Aorta (tissue), 5 donors: ENCODE results near the gene ESRRA. TPM values are rescaled to one million over a fixed set of nuclear protein-coding genes. Genes with fewer than 3 reads are reported as not detected.

Source experiments
- ATAC-seq: fragments of 200-7000 bp; cut with Tn5 transposase; one replicate; pipeline ENCODE4 v1.9.1; 2022; ENCODE audit warnings: moderate library complexity; ENCODE audit not compliant: low FRiP score
- DNase-seq, 2 donors: peaks; one replicate each; pipeline ENCODE4 v3.0.0-alpha.2; 2020
- H3K27ac ChIP-seq, 2 donors: one replicate each; pipeline ENCODE4 v1.5.1; 2013; ENCODE audit warnings: low read length in 2 of 2, mild to moderate bottlenecking in 2 of 2, moderate library complexity in 2 of 2, control low read depth in 1 of 2, inconsistent platforms in 1 of 2, low read depth in 1 of 2
- H3K27me3 ChIP-seq, 2 donors: one replicate each; pipeline ENCODE4 v1.6.1; 2013; ENCODE audit warnings: control low read depth in 1 of 2, low read length in 1 of 2, mild to moderate bottlenecking in 1 of 2, moderate library complexity in 1 of 2; ENCODE audit not compliant: insufficient read depth in 2 of 2, control insufficient read depth in 1 of 2
- H3K36me3 ChIP-seq, 2 donors: one replicate each; pipeline ENCODE4 v1.6.1; 2013; ENCODE audit warnings: control low read depth in 1 of 2, low read length in 1 of 2, mild to moderate bottlenecking in 1 of 2; ENCODE audit not compliant: insufficient read depth in 2 of 2, control insufficient read depth in 1 of 2
- H3K4me1 ChIP-seq, 2 donors: one replicate each; pipeline ENCODE4 v1.6.1; 2013; ENCODE audit warnings: low read length in 2 of 2, control low read depth in 1 of 2, mild to moderate bottlenecking in 1 of 2, moderate library complexity in 1 of 2; ENCODE audit not compliant: insufficient read depth in 2 of 2, control insufficient read depth in 1 of 2
- H3K4me3 ChIP-seq, 2 donors: one replicate each; pipeline ENCODE4 v1.5.1; 2013; ENCODE audit warnings: low read length in 2 of 2, control low read depth in 1 of 2, mild to moderate bottlenecking in 1 of 2
- H3K9me3 ChIP-seq: one replicate; pipeline ENCODE4 v1.6.1; 2013; ENCODE audit warnings: mild to moderate bottlenecking, low read length; ENCODE audit not compliant: control insufficient read depth
- WGBS, 2 donors: extraction: QIAGEN DNeasy Blood & Tissue Kit; methylation state at CpG; one replicate each; pipeline ENCODE4 v1.1.7; 2013; 5-methylcytosine and 5-hydroxymethylcytosine counted together
- intact Hi-C, 2 donors: fragments of 100-400 bp; cut with DNase I; formaldehyde crosslinking; loops; one replicate each; pipeline versions ENCODE4 v1.14.2 to v1.15.0; 2022
- polyA plus RNA-seq, 2 donors: library from polyadenylated mRNA; stranded (reverse); fragments of 200-250 nt; gene quantifications; one replicate each; pipeline ENCODE4 v1.2.3, GENCODE V29; 2013
- total RNA-seq, 2 donors: library from RNA; stranded (reverse); fragmentation: NEBNext Ultra II Directional; extraction: Animal tissue kit (Norgen Biotek cat#: 25700); gene quantifications; one replicate each; pipeline ENCODE4 v1.2.1, GENCODE V29; 2021
- donor health status: healthy with polysubstance abuse.
- donor health status: Bipolar disorder and iron deficiency.
- donor health status: DM: no; HTN: no; CAD: no.
- donor health status: DM: no; HTN: no; CAD: no.
- donor health status: DM: yes; HTN: yes; CAD: no.

The ESRRA gene
- total and polyA plus RNA-seq, 4 donors, result 25.9 to 54.7 (median 29.9) TPM

- Histone ChIP-seq H3K4me1 (no peaks in the 10 kb centered on the region), H3K27ac (no peak overlapping the region), H3K4me3 (no peak overlapping the region), H3K27me3 (no peaks in the 10 kb centered on the region), H3K36me3 (no peaks in the 10 kb centered on the region), H3K9me3 (no peaks in the 10 kb centered on the region)
- 89 to 94% methylated on average over 6 to 11 of the region's 11 CpGs for WGBS, 2 donors
- intact Hi-C loops, result no loop called here
- DNase-seq (no peak), ATAC-seq (no peak)
Observed at GRCh38 chr11:64349404-64349803, 44.1 kb downstream of the ESRRA start.

GRCh38 chr11:64351136-64351631, 45.9 kb downstream of the ESRRA start:
- no peaks in the 10 kb centered on the region for H3K9me3 ChIP-seq
- 93 to 96% methylated on average over 18 of the region's 18 CpGs for WGBS, 2 donors
- DNase-seq (peak in 1 of 2 donors; percentile 70), ATAC-seq (no peak)
- intact Hi-C loops, result no loop called here
- H3K27me3 ChIP-seq, result no peaks in the 10 kb centered on the region
- H3K36me3 ChIP-seq, result no peaks in the 10 kb centered on the region
- H3K4me1 ChIP-seq, result no peaks in the 10 kb centered on the region
- no peak overlapping the region for H3K4me3 ChIP-seq
- no peak overlapping the region for H3K27ac ChIP-seq

- no peak overlapping the region for H3K4me3 ChIP-seq
- no peaks in the 10 kb centered on the region for H3K36me3 ChIP-seq
- H3K9me3 ChIP-seq, result no peaks in the 10 kb centered on the region
- ATAC-seq, result no peak
- DNase-seq, result peak in 1 of 2 donors; percentile 70
- H3K27ac ChIP-seq, result no peak overlapping the region
- H3K27me3 ChIP-seq, result no peaks in the 10 kb centered on the region
- 92 to 93% methylated on average over 31 to 33 of the region's 33 CpGs for WGBS, 2 donors
- H3K4me1 ChIP-seq, result no peaks in the 10 kb centered on the region
- intact Hi-C loops, result no loop called here
Observed at GRCh38 chr11:64352099-64352994, 47.0 kb downstream of the ESRRA start.

- no peaks in the 10 kb centered on the region for H3K4me1 ChIP-seq
- H3K9me3 ChIP-seq, result no peaks in the 10 kb centered on the region
- H3K4me3 ChIP-seq, result no peak overlapping the region
- H3K27ac ChIP-seq, result no peak overlapping the region
- no peak for DNase-seq
- H3K27me3 ChIP-seq, result no peaks in the 10 kb centered on the region
- no peak for ATAC-seq
- 86 to 90% methylated on average over 34 of the region's 34 CpGs for WGBS, 2 donors
- intact Hi-C loops, result no loop called here
- H3K36me3 ChIP-seq, result no peaks in the 10 kb centered on the region
Observed at GRCh38 chr11:64352995-64353714, 47.8 kb downstream of the ESRRA start.

- 82 to 85% methylated on average over 18 to 20 of the region's 20 CpGs for WGBS, 2 donors
- Histone ChIP-seq H3K27me3 (no peaks in the 10 kb centered on the region), H3K9me3 (no peaks in the 10 kb centered on the region), H3K4me3 (no peak overlapping the region), H3K36me3 (no peaks in the 10 kb centered on the region), H3K27ac (no peak overlapping the region), H3K4me1 (no peaks in the 10 kb centered on the region)
- ATAC-seq (no peak), DNase-seq (no peak)
- intact Hi-C loops, result no loop called here
Observed at GRCh38 chr11:64353715-64354506, 48.6 kb downstream of the ESRRA start.

GRCh38 chr11:64355078-64355940, 50.0 kb downstream of the ESRRA start:
- peak overlapping the region in 1 of 2 donors; percentile 7 for H3K4me3 ChIP-seq
- DNase-seq, result peak; percentile 89 to 94
- no peaks in the 10 kb centered on the region for H3K27me3 ChIP-seq
- no peaks in the 10 kb centered on the region for H3K36me3 ChIP-seq
- no peaks in the 10 kb centered on the region for H3K4me1 ChIP-seq
- peak; percentile 70 for ATAC-seq
- intact Hi-C loops, result loop anchor here (1.0 to 5.0 kb wide), 2 partner anchors 37 to 38 kb away; partner anchors contain the start of genes PRDX5 (in 2 of the 2) and TRMT112 (in 1 of the 2)
- no peak overlapping the region for H3K27ac ChIP-seq
- no peaks in the 10 kb centered on the region for H3K9me3 ChIP-seq
- 5% methylated on average over 22 to 23 of the region's 23 CpGs for WGBS, 2 donors

- Histone ChIP-seq H3K36me3 (no peaks in the 10 kb centered on the region), H3K27ac (no peak overlapping the region), H3K27me3 (no peaks in the 10 kb centered on the region), H3K4me3 (no peak overlapping the region), H3K4me1 (no peaks in the 10 kb centered on the region), H3K9me3 (no peaks in the 10 kb centered on the region)
- 83 to 84% methylated on average over 25 of the region's 25 CpGs for WGBS, 2 donors
- DNase-seq (peak; percentile 50 to 77), ATAC-seq (no peak)
- intact Hi-C loops, result loop anchor here in 1 of 2 donors (5.0 kb wide), 1 partner anchor 39 kb away; the partner anchor contains the start of genes PRDX5 and TRMT112
Observed at GRCh38 chr11:64356498-64357411, 51.4 kb downstream of the ESRRA start.
